CD4-positive, alpha-beta T cell (primary cell): Measurements from ENCODE around the gene C16orf86. TPM values are rescaled to one million over a fixed set of nuclear protein-coding genes. Genes with fewer than 3 reads are reported as not detected.

ENCODE experiments used
- ATAC-seq: fragments of 200-7000 bp; cut with Tn5 transposase; one replicate; pipeline ENCODE4 v1.10.0; 2022; ENCODE audit warnings: mild to moderate bottlenecking; ENCODE audit not compliant: poor library complexity
- CTCF ChIA-PET: fragments of 350-600 bp; sonication (Branson Sonifier 250); formaldehyde crosslinking; loops from one replicate; lab custom pipeline; 2021; ENCODE audit warnings: antibody characterized with exemption, inconsistent platforms; lab: Charles Lee
- POLR2A ChIA-PET: fragments of 350-600 bp; sonication (Branson Sonifier 250); formaldehyde crosslinking; loops from one replicate; lab custom pipeline; 2021; ENCODE audit warnings: antibody characterized with exemption, inconsistent platforms; lab: Charles Lee
- DNase-seq, 14 experiments: peaks; one replicate each; pipeline ENCODE4 v3.0.0-alpha.2; 2013 to 2020; ENCODE audit warnings: mixed read lengths in 2 of 14
- H3K27ac ChIP-seq, 2 donors: one replicate each; pipeline versions ENCODE4 v1.5.1 to v1.7.0; 2013; ENCODE audit warnings: low read length in 2 of 2, low read depth in 1 of 2, mild to moderate bottlenecking in 1 of 2
- H3K27me3 ChIP-seq, 2 experiments: 1 replicate in 1 of 2; 2 replicates in 1 of 2; pipeline versions ENCODE4 v1.6.1 to v1.7.0; 2013; ENCODE audit warnings: low read length in 2 of 2, control low read depth in 1 of 2, mild to moderate bottlenecking in 1 of 2, moderate library complexity in 1 of 2; ENCODE audit not compliant: insufficient read depth in 2 of 2, control insufficient read depth in 1 of 2
- H3K36me3 ChIP-seq: one replicate; pipeline ENCODE4 v1.6.1; 2013; ENCODE audit warnings: low read length, control low read depth; ENCODE audit not compliant: insufficient read depth
- H3K4me1 ChIP-seq: one replicate; pipeline ENCODE4 v1.6.1; 2013; ENCODE audit warnings: low read length, control low read depth; ENCODE audit not compliant: insufficient read depth
- H3K4me3 ChIP-seq: one replicate; pipeline ENCODE4 v1.5.1; 2013; ENCODE audit warnings: mild to moderate bottlenecking, low read length, moderate library complexity
- H3K9me3 ChIP-seq, 2 experiments: 1 replicate in 1 of 2; 2 replicates in 1 of 2; pipeline versions ENCODE4 v1.6.1 to v1.7.0; 2013; ENCODE audit warnings: low read length in 2 of 2, mild to moderate bottlenecking in 2 of 2, control low read depth in 1 of 2, moderate library complexity in 1 of 2; ENCODE audit not compliant: control insufficient read depth in 1 of 2, insufficient read depth in 1 of 2
- H3K27ac Mint-ChIP-seq: one replicate; pipeline ENCODE4 v1.8.0; 2020; ENCODE audit warnings: mixed read lengths
- H3K27me3 Mint-ChIP-seq: one replicate; pipeline ENCODE4 v1.8.0; 2021; ENCODE audit warnings: mixed read lengths
- H3K36me3 Mint-ChIP-seq: one replicate; pipeline ENCODE4 v1.8.0; 2021; ENCODE audit warnings: low read depth, mixed read lengths
- H3K4me1 Mint-ChIP-seq: one replicate; pipeline ENCODE4 v1.8.0; 2021; ENCODE audit warnings: low read depth, mixed read lengths
- H3K4me3 Mint-ChIP-seq: one replicate; pipeline ENCODE4 v1.8.0; 2020; ENCODE audit warnings: mild to moderate bottlenecking, mixed read lengths
- H3K9me3 Mint-ChIP-seq: one replicate; pipeline ENCODE4 v1.8.0; 2020; ENCODE audit warnings: mixed read lengths
- intact Hi-C, 2 experiments: fragments of 100-400 bp; cut with DNase I in 1 of 2; cut with micrococcal nuclease in 1 of 2; formaldehyde crosslinking; loops; one replicate each; pipeline versions ENCODE4 v1.15.1 to v1.9.0; 2023 to 2025; cut with DNase I, micrococcal nuclease
- total RNA-seq, 174 experiments: library from RNA in 2 of 174; stranded (reverse) in 2 of 174; gene quantifications; one replicate each; pipeline ENCODE4 v1.2.3 and lab custom pipeline; 2021 to 2026
- TF ChIP-seq, protein P1 (sequence below): fragments of 200-600 bp; IDR thresholded peaks from one replicate; pipeline ENCODE4 v1.8.0; 2022; ENCODE audit warnings: antibody characterized with exemption, mild to moderate bottlenecking

The C16orf86 gene
- total RNA-seq, 2 experiments from 2014 or later, result 2.0 to 2.4 TPM

DNA sequence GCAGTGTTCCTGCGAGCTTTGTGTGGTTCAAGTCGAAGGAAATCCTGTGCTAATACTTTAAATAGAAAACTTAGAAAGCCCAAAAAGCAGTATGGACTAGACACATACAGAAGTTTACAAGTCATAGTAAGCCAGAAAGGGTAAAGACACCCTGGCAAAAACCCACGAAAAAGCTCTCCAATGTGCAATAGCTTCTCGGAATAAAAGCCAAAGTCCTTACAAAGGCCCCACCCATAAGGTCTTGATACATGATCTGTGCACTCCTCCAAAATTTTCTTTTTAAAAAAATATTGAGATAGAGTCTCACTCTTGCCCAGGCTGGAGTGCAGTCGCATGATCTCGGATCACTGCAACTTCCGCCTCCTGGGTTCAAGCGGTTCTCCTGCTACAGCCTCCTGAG, 10.3 kb downstream of the C16orf86 start:
- CTCF ChIA-PET, result no interaction called here
- H3K4me1 Mint-ChIP-seq, result peaks cover 6% of the 10 kb centered on the region
- H3K9me3 Mint-ChIP-seq, result no peaks in the 10 kb centered on the region
- TF ChIP-seq, protein P1, sequence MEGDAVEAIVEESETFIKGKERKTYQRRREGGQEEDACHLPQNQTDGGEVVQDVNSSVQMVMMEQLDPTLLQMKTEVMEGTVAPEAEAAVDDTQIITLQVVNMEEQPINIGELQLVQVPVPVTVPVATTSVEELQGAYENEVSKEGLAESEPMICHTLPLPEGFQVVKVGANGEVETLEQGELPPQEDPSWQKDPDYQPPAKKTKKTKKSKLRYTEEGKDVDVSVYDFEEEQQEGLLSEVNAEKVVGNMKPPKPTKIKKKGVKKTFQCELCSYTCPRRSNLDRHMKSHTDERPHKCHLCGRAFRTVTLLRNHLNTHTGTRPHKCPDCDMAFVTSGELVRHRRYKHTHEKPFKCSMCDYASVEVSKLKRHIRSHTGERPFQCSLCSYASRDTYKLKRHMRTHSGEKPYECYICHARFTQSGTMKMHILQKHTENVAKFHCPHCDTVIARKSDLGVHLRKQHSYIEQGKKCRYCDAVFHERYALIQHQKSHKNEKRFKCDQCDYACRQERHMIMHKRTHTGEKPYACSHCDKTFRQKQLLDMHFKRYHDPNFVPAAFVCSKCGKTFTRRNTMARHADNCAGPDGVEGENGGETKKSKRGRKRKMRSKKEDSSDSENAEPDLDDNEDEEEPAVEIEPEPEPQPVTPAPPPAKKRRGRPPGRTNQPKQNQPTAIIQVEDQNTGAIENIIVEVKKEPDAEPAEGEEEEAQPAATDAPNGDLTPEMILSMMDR, result no peak
- Histone ChIP-seq H3K9me3 (no peaks in the 10 kb centered on the region), H3K27me3 (no peaks in the 10 kb centered on the region), H3K27ac (no peak overlapping the region), H3K36me3 (no peaks in the 10 kb centered on the region), H3K4me3 (no peak overlapping the region), H3K4me1 (peaks cover 3% of the 10 kb centered on the region)
- no peaks in the 10 kb centered on the region for H3K36me3 Mint-ChIP-seq
- H3K27ac Mint-ChIP-seq, result no peak overlapping the region
- intact Hi-C loops, result no loop called here
- H3K4me3 Mint-ChIP-seq, result no peak overlapping the region
- POLR2A ChIA-PET, result no interaction called here
- ATAC-seq (no peak), DNase-seq (no peak)
- H3K27me3 Mint-ChIP-seq, result no peaks in the 10 kb centered on the region

DNA sequence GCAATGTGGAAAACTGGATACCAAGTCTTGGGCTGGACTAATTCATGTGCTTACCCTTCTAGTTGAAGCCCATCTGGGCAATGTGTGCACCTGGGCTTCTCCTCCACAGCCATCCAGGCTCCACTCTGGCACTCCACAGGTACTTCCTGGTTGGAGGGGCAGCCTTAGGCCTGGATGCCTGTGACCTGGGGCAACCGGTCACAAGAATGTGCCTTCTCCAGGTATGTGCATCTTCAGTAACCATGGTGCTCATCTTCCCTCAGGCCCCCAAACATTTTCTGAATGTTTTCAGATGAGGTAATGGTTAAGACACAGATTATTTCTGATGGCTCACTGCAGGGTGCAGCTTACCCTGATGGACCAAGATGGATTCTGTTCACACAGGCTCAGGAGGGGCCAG, 11.1 kb downstream of the C16orf86 start:
- no peaks in the 10 kb centered on the region for H3K36me3 Mint-ChIP-seq
- DNase-seq (no peak), ATAC-seq (no peak)
- TF ChIP-seq, protein P1, result no peak
- H3K4me1 Mint-ChIP-seq, result peaks cover 1% of the 10 kb centered on the region
- H3K27ac Mint-ChIP-seq, result no peak overlapping the region
- H3K27me3 Mint-ChIP-seq, result no peaks in the 10 kb centered on the region
- ChIA-PET CTCF (no interaction called here), POLR2A (interaction anchor here (1.5 kb wide), 1 partner anchor 847 kb away, joined by 3 read pairs; the partner anchor contains the start of gene NAE1)
- H3K9me3 Mint-ChIP-seq, result no peaks in the 10 kb centered on the region
- intact Hi-C loops, result no loop called here
- Histone ChIP-seq H3K4me3 (no peak overlapping the region), H3K27ac (no peak overlapping the region), H3K9me3 (no peaks in the 10 kb centered on the region), H3K27me3 (no peaks in the 10 kb centered on the region), H3K36me3 (peaks cover 4% of the 10 kb centered on the region), H3K4me1 (peaks cover 3% of the 10 kb centered on the region)
- no peak overlapping the region for H3K4me3 Mint-ChIP-seq

DNA sequence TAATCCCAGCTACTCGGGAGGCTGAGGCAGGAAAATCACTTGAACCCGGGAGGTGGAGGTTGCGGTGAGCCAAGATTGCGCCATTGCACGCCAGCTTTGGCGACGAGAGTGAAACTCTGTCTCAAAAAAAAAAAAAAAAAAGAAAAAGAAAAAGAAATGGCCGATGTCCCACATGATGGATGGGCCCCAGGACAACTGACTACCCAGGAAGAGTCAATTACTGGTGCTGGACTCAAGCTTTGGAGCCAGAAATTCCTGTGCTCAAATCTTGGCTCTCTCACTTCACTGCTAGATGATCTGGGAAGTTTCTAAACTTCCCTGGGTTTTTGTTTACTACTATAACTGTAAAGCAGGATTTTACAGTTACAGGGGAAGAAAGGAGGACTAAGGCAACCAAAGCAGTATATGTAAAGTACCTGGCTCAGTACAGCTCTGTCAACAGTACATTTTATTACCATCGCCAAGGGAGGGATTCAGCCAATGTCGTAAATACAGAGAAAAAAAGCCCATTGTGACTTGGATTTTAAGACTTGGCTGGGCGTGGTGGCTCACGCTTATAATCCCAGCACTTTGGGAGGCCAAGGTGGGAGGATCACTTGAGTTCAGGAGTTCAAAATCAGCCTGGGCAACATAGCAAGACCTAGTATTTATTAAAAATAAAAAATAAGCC, 11.9 kb downstream of the C16orf86 start:
- H3K4me1 ChIP-seq, result no peaks in the 10 kb centered on the region
- no peak overlapping the region for H3K4me3 ChIP-seq
- no peaks in the 10 kb centered on the region for H3K27me3 ChIP-seq
- POLR2A ChIA-PET, result interaction anchor here (1.5 kb wide), 1 partner anchor 848 kb away, joined by 3 read pairs; the partner anchor contains the start of gene NAE1
- TF ChIP-seq, protein P1, result no peak
- peaks cover under 1% of the 10 kb centered on the region for H3K4me1 Mint-ChIP-seq
- ATAC-seq (no peak), DNase-seq (no peak)
- no peaks in the 10 kb centered on the region for H3K9me3 Mint-ChIP-seq
- no peak overlapping the region for H3K27ac Mint-ChIP-seq
- CTCF ChIA-PET, result no interaction called here
- H3K4me3 Mint-ChIP-seq, result no peak overlapping the region
- no peaks in the 10 kb centered on the region for H3K27me3 Mint-ChIP-seq
- intact Hi-C loops, result no loop called here
- H3K9me3 ChIP-seq, result no peaks in the 10 kb centered on the region
- H3K36me3 ChIP-seq, result peaks cover 9% of the 10 kb centered on the region
- H3K36me3 Mint-ChIP-seq, result peaks cover 3% of the 10 kb centered on the region
- H3K27ac ChIP-seq, result no peak overlapping the region
